ENCODE data around the gene RPS6KA3. TPM values are rescaled to one million over a fixed set of nuclear protein-coding genes. Genes with fewer than 3 reads are reported as not detected.

RPS6KA3 gene
- total RNA-seq, 1 experiment from 2014 or later = 9.2 TPM

GRCh38 chrX:20285511-20285910 is 18.8 kb upstream of the RPS6KA3 start:
- Histone ChIP-seq H4K91ac (ENCODE audit: insufficient read length, low read depth, low read length) (no peak overlapping the region), H3K27ac (ENCODE audit: insufficient read length, low read depth, low read length) (no peak overlapping the region), H3K27me3 (ENCODE audit: insufficient read depth, low read length) (no peaks in the 10 kb centered on the region), H3K23ac (ENCODE audit: insufficient read length, low read depth, low read length) (no peak overlapping the region), H3K56ac (ENCODE audit: insufficient read length, low read depth, low read length) (no peak overlapping the region), H2BK15ac (ENCODE audit: low read depth, low read length) (no peak overlapping the region), H3K9me3 (ENCODE audit: control insufficient read depth, low read depth, low read length) (peaks cover 42% of the 10 kb centered on the region), H3K9ac (ENCODE audit: extremely low read depth, insufficient read length, low read length) (no peak overlapping the region), H3K79me2 (ENCODE audit: insufficient read depth, low read length) (no peaks in the 10 kb centered on the region), H3T11ph (ENCODE audit: low read length) (no peak overlapping the region), H2BK5ac (ENCODE audit: insufficient read length, low read length) (no peak overlapping the region), H3K23me2 (ENCODE audit: insufficient read length, low read depth, low read length, poor library complexity, severe bottlenecking) (no peaks in the 10 kb centered on the region), H3K79me1 (ENCODE audit: insufficient read depth, low read depth, low read length, poor library complexity, severe bottlenecking) (no peaks in the 10 kb centered on the region), H2AFZ (ENCODE audit: low read length) (no peak overlapping the region), H3K18ac (ENCODE audit: insufficient read length, low read depth, low read length) (no peak overlapping the region), H2BK20ac (ENCODE audit: low read depth, low read length, poor library complexity, severe bottlenecking) (no peak overlapping the region), H3K4me1 (ENCODE audit: insufficient read depth, low read length) (no peaks in the 10 kb centered on the region), H2BK12ac (ENCODE audit: insufficient read length, low read depth, low read length) (no peak overlapping the region), H4K5ac (ENCODE audit: insufficient read length, low read depth, low read length) (no peak overlapping the region), H2BK120ac (ENCODE audit: low read depth, low read length, poor library complexity, severe bottlenecking) (no peak overlapping the region), H3K4ac (ENCODE audit: low read depth, low read length) (no peak overlapping the region), H3K4me2 (ENCODE audit: insufficient read depth, insufficient read length, low read length) (no peak overlapping the region), H4K20me1 (ENCODE audit: control insufficient read depth, insufficient read depth, insufficient read length) (no peaks in the 10 kb centered on the region), H2AK5ac (ENCODE audit: insufficient read length, low read length) (no peak overlapping the region), H3K14ac (ENCODE audit: insufficient read depth, low read length) (no peak overlapping the region), H4K8ac (replicated peaks; ENCODE audit: insufficient read length, low read depth, low read length) (no peak overlapping the region)
- Mint-ChIP-seq H3K27ac (no peak overlapping the region), H3K4me1 (no peaks in the 10 kb centered on the region), H3K36me3 (ENCODE audit: insufficient read depth in 1 of 3, low read depth in 3 of 3) (peaks cover 0 to 2% (median 2%) of the 10 kb centered on the region in 3 experiments; a peak in 4 of 7 replicates), H3K4me3 (no peak overlapping the region), H3K27me3 (ENCODE audit: low read depth) (peaks cover 2% of the 10 kb centered on the region), H3K9me3 (peaks cover 62 to 72% of the 10 kb centered on the region in 2 experiments)
- TF ChIP-seq, protein P1, sequence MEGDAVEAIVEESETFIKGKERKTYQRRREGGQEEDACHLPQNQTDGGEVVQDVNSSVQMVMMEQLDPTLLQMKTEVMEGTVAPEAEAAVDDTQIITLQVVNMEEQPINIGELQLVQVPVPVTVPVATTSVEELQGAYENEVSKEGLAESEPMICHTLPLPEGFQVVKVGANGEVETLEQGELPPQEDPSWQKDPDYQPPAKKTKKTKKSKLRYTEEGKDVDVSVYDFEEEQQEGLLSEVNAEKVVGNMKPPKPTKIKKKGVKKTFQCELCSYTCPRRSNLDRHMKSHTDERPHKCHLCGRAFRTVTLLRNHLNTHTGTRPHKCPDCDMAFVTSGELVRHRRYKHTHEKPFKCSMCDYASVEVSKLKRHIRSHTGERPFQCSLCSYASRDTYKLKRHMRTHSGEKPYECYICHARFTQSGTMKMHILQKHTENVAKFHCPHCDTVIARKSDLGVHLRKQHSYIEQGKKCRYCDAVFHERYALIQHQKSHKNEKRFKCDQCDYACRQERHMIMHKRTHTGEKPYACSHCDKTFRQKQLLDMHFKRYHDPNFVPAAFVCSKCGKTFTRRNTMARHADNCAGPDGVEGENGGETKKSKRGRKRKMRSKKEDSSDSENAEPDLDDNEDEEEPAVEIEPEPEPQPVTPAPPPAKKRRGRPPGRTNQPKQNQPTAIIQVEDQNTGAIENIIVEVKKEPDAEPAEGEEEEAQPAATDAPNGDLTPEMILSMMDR (conservative IDR thresholded peaks at IDR 0.05) = no peak
- WGBS (ENCODE audit: extremely low coverage, insufficient read length, low lambda C conversion rate) = no CpG with 5 or more reads among the region's 2 CpGs
- no peak for DNase-seq
